ENCODE measurements around the gene BIRC7. TPM values are rescaled to one million over a fixed set of nuclear protein-coding genes. Genes with fewer than 3 reads are reported as not detected.
A peak's percentile ranks its signal among the peaks of the same experiment; 100 is the strongest.

The BIRC7 gene
- total RNA-seq, 1 experiment from 2014 or later, result 0.17 TPM

DNA sequence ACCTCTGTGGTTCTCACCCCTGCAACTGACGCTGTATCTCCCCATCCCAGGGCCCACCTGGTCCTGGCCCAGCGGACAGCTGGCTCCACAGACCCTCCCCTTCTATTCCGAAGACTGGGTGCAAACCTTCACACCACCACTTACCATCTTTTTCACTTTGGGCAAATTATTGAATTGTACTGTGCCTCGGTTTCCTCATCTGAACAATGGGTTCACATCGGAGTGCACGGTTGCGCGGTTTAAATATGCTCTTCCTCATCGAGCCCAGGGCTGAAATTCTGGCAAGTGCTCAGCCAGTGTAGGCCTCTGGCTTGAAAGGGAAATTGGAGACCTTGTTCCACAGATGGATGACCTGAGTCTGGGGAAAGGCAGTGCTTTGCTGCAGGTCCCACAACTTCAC is 34.0 kb downstream of the BIRC7 start:
- Mint-ChIP-seq H3K4me3 (no peak overlapping the region), H3K9me3 (no peaks in the 10 kb centered on the region), H3K4me1 (peaks cover 16% of the 10 kb centered on the region), H3K27me3 (ENCODE audit: low read depth) (no peaks in the 10 kb centered on the region), H3K27ac (peak overlapping the region; percentile 70; the same call in 1 of the 2 replicates), H3K36me3 (peaks cover 2% of the 10 kb centered on the region; the same call in 1 of the 2 replicates)
- DNase-seq (ENCODE audit: low spot score), result no peak
- ChIA-PET CTCF (interaction anchor here (1.2 to 3.6 kb wide), 3 partner anchors 26 to 46 kb away, joined by 5 to 43 read pairs (median 22); no protein-coding TSS in a partner anchor), POLR2A (no interaction called here)
- ATAC-seq, result no peak
- no peak for TF ChIP-seq TCF7 (CRISPR knock-in tag; IDR thresholded peaks at IDR 0.05; ENCODE audit: low read depth)
- TF ChIP-seq CREB1 (CRISPR knock-in tag; IDR thresholded peaks at IDR 0.05), result no peak
- TF ChIP-seq ATF3 (CRISPR knock-in tag; conservative IDR thresholded peaks at IDR 0.05), result no peak
- TF ChIP-seq PREB (CRISPR knock-in tag; IDR thresholded peaks at IDR 0.05; ENCODE audit: borderline replicate concordance), result no peak
- no peak for TF ChIP-seq MXD4 (CRISPR knock-in tag; IDR thresholded peaks at IDR 0.05; ENCODE audit: borderline replicate concordance)
- TF ChIP-seq, protein P1, sequence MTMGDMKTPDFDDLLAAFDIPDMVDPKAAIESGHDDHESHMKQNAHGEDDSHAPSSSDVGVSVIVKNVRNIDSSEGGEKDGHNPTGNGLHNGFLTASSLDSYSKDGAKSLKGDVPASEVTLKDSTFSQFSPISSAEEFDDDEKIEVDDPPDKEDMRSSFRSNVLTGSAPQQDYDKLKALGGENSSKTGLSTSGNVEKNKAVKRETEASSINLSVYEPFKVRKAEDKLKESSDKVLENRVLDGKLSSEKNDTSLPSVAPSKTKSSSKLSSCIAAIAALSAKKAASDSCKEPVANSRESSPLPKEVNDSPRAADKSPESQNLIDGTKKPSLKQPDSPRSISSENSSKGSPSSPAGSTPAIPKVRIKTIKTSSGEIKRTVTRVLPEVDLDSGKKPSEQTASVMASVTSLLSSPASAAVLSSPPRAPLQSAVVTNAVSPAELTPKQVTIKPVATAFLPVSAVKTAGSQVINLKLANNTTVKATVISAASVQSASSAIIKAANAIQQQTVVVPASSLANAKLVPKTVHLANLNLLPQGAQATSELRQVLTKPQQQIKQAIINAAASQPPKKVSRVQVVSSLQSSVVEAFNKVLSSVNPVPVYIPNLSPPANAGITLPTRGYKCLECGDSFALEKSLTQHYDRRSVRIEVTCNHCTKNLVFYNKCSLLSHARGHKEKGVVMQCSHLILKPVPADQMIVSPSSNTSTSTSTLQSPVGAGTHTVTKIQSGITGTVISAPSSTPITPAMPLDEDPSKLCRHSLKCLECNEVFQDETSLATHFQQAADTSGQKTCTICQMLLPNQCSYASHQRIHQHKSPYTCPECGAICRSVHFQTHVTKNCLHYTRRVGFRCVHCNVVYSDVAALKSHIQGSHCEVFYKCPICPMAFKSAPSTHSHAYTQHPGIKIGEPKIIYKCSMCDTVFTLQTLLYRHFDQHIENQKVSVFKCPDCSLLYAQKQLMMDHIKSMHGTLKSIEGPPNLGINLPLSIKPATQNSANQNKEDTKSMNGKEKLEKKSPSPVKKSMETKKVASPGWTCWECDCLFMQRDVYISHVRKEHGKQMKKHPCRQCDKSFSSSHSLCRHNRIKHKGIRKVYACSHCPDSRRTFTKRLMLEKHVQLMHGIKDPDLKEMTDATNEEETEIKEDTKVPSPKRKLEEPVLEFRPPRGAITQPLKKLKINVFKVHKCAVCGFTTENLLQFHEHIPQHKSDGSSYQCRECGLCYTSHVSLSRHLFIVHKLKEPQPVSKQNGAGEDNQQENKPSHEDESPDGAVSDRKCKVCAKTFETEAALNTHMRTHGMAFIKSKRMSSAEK (CRISPR knock-in tag; IDR thresholded peaks at IDR 0.05; ENCODE audit: borderline replicate concordance), result no peak
- TF ChIP-seq ZNF121 (CRISPR knock-in tag; IDR thresholded peaks at IDR 0.05), result no peak

GRCh38 chr20:63270606-63271325 is 35.1 kb downstream of the BIRC7 start:
- Mint-ChIP-seq H3K36me3 (peaks cover 2% of the 10 kb centered on the region; the same call in 1 of the 2 replicates), H3K4me1 (peaks cover 16% of the 10 kb centered on the region), H3K4me3 (peak overlapping the region; percentile 74), H3K9me3 (no peaks in the 10 kb centered on the region), H3K27me3 (ENCODE audit: low read depth) (no peaks in the 10 kb centered on the region), H3K27ac (no peak overlapping the region; the same call in 1 of the 2 replicates)
- ATAC-seq (no peak), DNase-seq (ENCODE audit: low spot score) (no peak)
- ChIA-PET POLR2A (no interaction called here), CTCF (interaction anchor here (1.9 to 3.6 kb wide), 3 partner anchors 10 to 47 kb away, joined by 8 to 43 read pairs (median 11); no protein-coding TSS in a partner anchor)
- no peak for TF ChIP-seq GABPB1 (CRISPR knock-in tag; IDR thresholded peaks at IDR 0.05)
- TF ChIP-seq ZNF416 (CRISPR knock-in tag; IDR thresholded peaks at IDR 0.05), result no peak
- TF ChIP-seq ELF4 (CRISPR knock-in tag; IDR thresholded peaks at IDR 0.05; ENCODE audit: low read depth), result no peak
- TF ChIP-seq ATF2 (CRISPR knock-in tag; IDR thresholded peaks at IDR 0.05; ENCODE audit: borderline replicate concordance, low read depth), result no peak
- TF ChIP-seq FOXJ3 (CRISPR knock-in tag; IDR thresholded peaks at IDR 0.05; ENCODE audit: borderline replicate concordance), result no peak
- no peak for TF ChIP-seq MYBL2 (CRISPR knock-in tag; IDR thresholded peaks at IDR 0.05)
- no peak for TF ChIP-seq GTF2I (CRISPR knock-in tag; conservative IDR thresholded peaks at IDR 0.05)
- TF ChIP-seq ZNF423 (CRISPR knock-in tag; IDR thresholded peaks at IDR 0.05), result no peak
- TF ChIP-seq, protein P2, sequence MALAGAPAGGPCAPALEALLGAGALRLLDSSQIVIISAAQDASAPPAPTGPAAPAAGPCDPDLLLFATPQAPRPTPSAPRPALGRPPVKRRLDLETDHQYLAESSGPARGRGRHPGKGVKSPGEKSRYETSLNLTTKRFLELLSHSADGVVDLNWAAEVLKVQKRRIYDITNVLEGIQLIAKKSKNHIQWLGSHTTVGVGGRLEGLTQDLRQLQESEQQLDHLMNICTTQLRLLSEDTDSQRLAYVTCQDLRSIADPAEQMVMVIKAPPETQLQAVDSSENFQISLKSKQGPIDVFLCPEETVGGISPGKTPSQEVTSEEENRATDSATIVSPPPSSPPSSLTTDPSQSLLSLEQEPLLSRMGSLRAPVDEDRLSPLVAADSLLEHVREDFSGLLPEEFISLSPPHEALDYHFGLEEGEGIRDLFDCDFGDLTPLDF (CRISPR knock-in tag; IDR thresholded peaks at IDR 0.05), result no peak
- no peak for TF ChIP-seq EMX1 (CRISPR knock-in tag; IDR thresholded peaks at IDR 0.05)
- no peak for TF ChIP-seq ZBTB43 (CRISPR knock-in tag; IDR thresholded peaks at IDR 0.05)
- TF ChIP-seq ATF3 (CRISPR knock-in tag; conservative IDR thresholded peaks at IDR 0.05), result no peak
- TF ChIP-seq CREM (CRISPR knock-in tag; IDR thresholded peaks at IDR 0.05), result no peak
- TF ChIP-seq, protein P1 (CRISPR knock-in tag; IDR thresholded peaks at IDR 0.05; ENCODE audit: borderline replicate concordance), result no peak

Data from WTC11 (cell line).